ENCODE measurements around the gene GNAI3.

The GNAI3 gene

DNA sequence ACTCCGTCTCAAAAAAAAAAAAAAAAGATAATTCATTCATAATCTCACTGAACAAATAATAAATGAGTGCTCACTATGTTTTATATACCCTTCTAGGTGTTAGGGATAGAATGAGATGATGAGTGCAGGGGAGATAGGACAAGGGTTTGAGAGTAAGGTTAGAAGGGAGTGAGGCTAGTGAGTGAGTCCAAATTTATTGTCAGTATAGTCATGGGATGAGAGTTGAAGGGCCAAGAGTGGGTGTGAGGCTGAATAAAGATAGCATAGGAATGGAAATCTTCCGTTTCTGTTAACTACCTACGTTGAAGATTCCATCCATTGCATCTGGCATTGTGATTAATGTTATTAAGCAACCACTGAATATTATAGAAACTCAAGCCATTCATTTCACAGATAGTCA is 16.8 kb downstream of the GNAI3 start:
- DNase-seq (ENCODE audit: low read depth) = no peak
- no peak overlapping the region for H3K4me3 ChIP-seq (ENCODE audit: low read depth, low read length)
- TF ChIP-seq, protein P1, sequence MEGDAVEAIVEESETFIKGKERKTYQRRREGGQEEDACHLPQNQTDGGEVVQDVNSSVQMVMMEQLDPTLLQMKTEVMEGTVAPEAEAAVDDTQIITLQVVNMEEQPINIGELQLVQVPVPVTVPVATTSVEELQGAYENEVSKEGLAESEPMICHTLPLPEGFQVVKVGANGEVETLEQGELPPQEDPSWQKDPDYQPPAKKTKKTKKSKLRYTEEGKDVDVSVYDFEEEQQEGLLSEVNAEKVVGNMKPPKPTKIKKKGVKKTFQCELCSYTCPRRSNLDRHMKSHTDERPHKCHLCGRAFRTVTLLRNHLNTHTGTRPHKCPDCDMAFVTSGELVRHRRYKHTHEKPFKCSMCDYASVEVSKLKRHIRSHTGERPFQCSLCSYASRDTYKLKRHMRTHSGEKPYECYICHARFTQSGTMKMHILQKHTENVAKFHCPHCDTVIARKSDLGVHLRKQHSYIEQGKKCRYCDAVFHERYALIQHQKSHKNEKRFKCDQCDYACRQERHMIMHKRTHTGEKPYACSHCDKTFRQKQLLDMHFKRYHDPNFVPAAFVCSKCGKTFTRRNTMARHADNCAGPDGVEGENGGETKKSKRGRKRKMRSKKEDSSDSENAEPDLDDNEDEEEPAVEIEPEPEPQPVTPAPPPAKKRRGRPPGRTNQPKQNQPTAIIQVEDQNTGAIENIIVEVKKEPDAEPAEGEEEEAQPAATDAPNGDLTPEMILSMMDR (IDR thresholded peaks at IDR 0.05; ENCODE audit: control insufficient read depth, extremely low read depth, insufficient read depth) = no peak

GRCh38 chr1:109566982-109567381 is 18.6 kb downstream of the GNAI3 start:
- TF ChIP-seq, protein P1 (IDR thresholded peaks at IDR 0.05; ENCODE audit: control insufficient read depth, extremely low read depth, insufficient read depth) = no peak
- DNase-seq (ENCODE audit: low read depth) = no peak
- H3K4me3 ChIP-seq (ENCODE audit: low read depth, low read length) = no peak overlapping the region

DNA sequence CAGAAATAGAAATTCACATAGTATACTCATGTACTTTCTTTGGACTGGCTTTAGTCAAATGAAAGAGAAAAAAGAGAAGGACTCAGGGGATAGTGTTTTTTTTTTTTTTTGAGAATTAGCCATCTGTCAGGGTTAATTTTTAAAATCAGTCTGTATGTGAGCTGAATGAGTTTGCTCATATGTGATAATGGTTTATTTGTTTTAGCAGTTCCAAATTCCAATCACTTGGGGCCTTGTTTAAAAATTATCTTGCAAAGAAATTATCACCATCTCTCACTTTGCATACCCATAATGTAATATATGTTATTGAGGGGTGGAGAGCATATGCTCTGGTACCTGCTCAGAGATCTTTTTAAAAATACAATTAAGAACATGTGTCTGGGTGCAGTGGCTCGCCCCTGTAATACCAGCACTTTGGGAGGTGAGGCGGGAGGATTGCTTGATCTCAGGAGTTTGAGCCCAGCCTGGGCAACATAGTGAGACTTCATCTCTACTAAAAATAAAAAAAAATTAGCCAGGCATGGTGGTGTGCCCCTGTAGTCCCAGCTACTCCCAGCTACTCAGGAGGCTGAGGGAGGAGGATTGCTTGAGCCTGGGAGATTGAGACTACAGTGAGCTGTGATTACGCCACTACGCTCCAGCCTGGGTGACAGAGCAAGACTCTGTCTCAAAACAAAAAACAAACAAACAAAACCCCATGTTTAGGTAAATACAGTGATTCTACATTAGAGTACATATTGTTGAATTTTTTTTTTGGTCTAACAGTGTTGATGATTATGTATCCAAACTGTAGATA is 19.7 kb downstream of the GNAI3 start:
- H3K4me3 ChIP-seq (ENCODE audit: low read depth, low read length) = no peak overlapping the region
- TF ChIP-seq, protein P1 (IDR thresholded peaks at IDR 0.05; ENCODE audit: control insufficient read depth, extremely low read depth, insufficient read depth) = no peak
- DNase-seq (ENCODE audit: low read depth) = no peak

DNA sequence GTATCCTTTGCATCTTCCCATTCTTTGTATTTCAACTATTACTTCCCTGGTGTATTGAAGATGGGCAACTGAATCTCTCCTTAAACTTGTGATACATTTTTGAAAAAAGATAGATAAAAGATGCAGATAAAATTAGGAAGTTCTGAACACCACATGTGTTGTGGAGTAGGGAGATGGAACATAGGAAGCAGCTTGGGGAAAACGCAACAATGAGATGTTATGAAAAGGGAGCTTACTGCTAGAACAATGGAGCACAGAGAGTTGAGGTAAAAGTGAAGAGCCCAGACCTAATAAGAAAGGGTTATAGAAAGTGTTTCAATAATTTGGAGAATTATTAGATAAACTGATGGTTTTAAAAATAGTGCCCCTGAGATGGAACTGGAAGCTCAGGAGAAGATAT is 20.9 kb downstream of the GNAI3 start:
- DNase-seq (ENCODE audit: low read depth) = no peak
- no peak overlapping the region for H3K4me3 ChIP-seq (ENCODE audit: low read depth, low read length)
- TF ChIP-seq, protein P1 (IDR thresholded peaks at IDR 0.05; ENCODE audit: control insufficient read depth, extremely low read depth, insufficient read depth) = no peak

- DNase-seq (ENCODE audit: low read depth) = peak; percentile 72
- peak overlapping the region; percentile 24; the same call in 1 of the 2 replicates for H3K4me3 ChIP-seq (ENCODE audit: low read depth, low read length)
- TF ChIP-seq, protein P1 (IDR thresholded peaks at IDR 0.05; ENCODE audit: control insufficient read depth, extremely low read depth, insufficient read depth) = no peak
These were observed 22.0 kb downstream of the GNAI3 start for GRCh38 chr1:109570414-109570813.

DNA sequence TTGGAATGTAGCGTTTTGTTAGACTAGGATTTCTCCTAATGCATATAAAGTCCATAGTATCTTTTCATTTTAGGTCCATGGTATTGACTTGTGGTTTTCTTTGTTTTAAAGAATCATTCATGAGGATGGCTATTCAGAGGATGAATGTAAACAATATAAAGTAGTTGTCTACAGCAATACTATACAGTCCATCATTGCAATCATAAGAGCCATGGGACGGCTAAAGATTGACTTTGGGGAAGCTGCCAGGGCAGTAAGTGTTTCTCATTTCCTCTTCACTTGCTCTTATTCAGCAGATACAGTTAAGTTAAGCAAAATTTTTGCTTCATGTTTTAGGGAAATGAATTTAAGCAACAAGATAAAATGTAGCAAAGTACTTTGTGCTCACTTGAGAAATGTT is 25.4 kb downstream of the GNAI3 start:
- TF ChIP-seq, protein P1 (IDR thresholded peaks at IDR 0.05; ENCODE audit: control insufficient read depth, extremely low read depth, insufficient read depth) = no peak
- DNase-seq (ENCODE audit: low read depth) = no peak
- H3K4me3 ChIP-seq (ENCODE audit: low read depth, low read length) = no peak overlapping the region

Data from LNCaP clone FGC (cell line).